IMR-90 (cell line): ENCODE results near the gene GAB1.

Source experiments
- CEBPB ChIP-seq: IDR thresholded peaks from 2 replicates; pipeline ENCODE4 v1.6.1; 2012; ENCODE audit warnings: low read depth, low read length, improper control_type of control experiment
- CTCF ChIP-seq: conservative IDR thresholded peaks from 2 replicates; pipeline ENCODE4 v1.5.1; 2012; ENCODE audit warnings: mild to moderate bottlenecking, low read depth, low read length, improper control_type of control experiment
- MAZ ChIP-seq: IDR thresholded peaks from 2 replicates; pipeline ENCODE4 v1.6.1; 2012; ENCODE audit warnings: low read depth, mild to moderate bottlenecking, low read length, improper control_type of control experiment, moderate library complexity, borderline replicate concordance
- MXI1 ChIP-seq: IDR thresholded peaks from 2 replicates; pipeline ENCODE4 v1.6.1; 2012; ENCODE audit warnings: low read depth, mild to moderate bottlenecking, low read length, moderate library complexity, borderline replicate concordance
- POLR2A ChIP-seq: IDR thresholded peaks from 2 replicates; pipeline ENCODE4 v1.6.1; 2012; ENCODE audit warnings: mild to moderate bottlenecking, low read depth, low read length
- RAD21 ChIP-seq: IDR thresholded peaks from 2 replicates; pipeline ENCODE4 v1.6.1; 2012; ENCODE audit warnings: low read length, improper control_type of control experiment
- RFX5 ChIP-seq: IDR thresholded peaks from 2 replicates; pipeline ENCODE4 v1.8.0; 2012; ENCODE audit warnings: low read depth, mild to moderate bottlenecking, low read length, moderate library complexity
- USF2 ChIP-seq: fragments of 150-350 bp; IDR thresholded peaks from 2 replicates; pipeline ENCODE4 v1.6.1; 2017; ENCODE audit warnings: mild to moderate bottlenecking, antibody characterized with exemption, low read length, low read depth

- TF ChIP-seq MXI1 (no peak), CTCF (no peak), USF2 (no peak), RAD21 (no peak), POLR2A (no peak), RFX5 (no peak), MAZ (no peak), CEBPB (no peak)
Measured at GRCh38 chr4:143320113-143320512, 16.6 kb upstream of the GAB1 start.
